ENCODE measurements around the gene SORCS2. TPM values are rescaled to one million over a fixed set of nuclear protein-coding genes. Genes with fewer than 3 reads are reported as not detected.

The SORCS2 gene
- total RNA-seq, 1 donor from 2014 or later = 3.0 TPM

DNA sequence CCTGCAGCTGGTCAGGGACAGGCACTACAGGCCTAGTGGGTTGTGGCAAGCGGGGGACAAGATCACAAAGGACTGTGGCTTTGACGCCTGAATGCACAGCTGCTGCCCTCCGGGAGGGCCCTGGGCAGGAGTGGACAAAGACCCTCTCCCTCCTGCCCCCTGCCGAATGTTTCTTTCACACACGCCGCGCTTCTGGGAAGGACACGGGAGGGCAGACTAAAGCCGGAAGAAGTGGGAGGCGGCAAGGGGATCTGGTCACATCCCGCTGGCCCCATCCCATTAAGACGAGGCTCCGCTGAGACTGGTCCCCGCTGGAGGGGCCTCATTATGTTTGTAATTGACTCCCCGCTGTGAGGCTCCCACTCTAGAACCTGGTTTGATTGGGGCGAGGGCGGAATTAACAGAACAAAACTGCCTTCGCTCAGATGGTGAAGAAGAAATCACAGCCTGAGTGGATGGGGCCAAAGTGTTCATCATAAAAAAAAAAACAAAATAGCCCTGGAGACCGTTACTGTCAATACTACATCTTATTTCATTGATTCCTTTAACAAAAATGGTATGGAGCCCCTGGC lies 280.2 kb downstream of the SORCS2 start:
- Mint-ChIP-seq H3K4me1 (ENCODE audit: unreplicated experiment) (no peaks in the 10 kb centered on the region), H3K4me3 (ENCODE audit: unreplicated experiment) (no peak overlapping the region), H3K36me3 (ENCODE audit: unreplicated experiment) (no peaks in the 10 kb centered on the region), H3K9me3 (ENCODE audit: unreplicated experiment) (no peaks in the 10 kb centered on the region), H3K27me3 (ENCODE audit: unreplicated experiment) (peaks cover 20% of the 10 kb centered on the region), H3K27ac (ENCODE audit: unreplicated experiment) (no peak overlapping the region)
- TF ChIP-seq, protein P1, sequence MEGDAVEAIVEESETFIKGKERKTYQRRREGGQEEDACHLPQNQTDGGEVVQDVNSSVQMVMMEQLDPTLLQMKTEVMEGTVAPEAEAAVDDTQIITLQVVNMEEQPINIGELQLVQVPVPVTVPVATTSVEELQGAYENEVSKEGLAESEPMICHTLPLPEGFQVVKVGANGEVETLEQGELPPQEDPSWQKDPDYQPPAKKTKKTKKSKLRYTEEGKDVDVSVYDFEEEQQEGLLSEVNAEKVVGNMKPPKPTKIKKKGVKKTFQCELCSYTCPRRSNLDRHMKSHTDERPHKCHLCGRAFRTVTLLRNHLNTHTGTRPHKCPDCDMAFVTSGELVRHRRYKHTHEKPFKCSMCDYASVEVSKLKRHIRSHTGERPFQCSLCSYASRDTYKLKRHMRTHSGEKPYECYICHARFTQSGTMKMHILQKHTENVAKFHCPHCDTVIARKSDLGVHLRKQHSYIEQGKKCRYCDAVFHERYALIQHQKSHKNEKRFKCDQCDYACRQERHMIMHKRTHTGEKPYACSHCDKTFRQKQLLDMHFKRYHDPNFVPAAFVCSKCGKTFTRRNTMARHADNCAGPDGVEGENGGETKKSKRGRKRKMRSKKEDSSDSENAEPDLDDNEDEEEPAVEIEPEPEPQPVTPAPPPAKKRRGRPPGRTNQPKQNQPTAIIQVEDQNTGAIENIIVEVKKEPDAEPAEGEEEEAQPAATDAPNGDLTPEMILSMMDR (IDR thresholded peaks at IDR 0.05) = no peak
- no peak for DNase-seq (ENCODE audit: extremely low spot score, unreplicated experiment)

- Mint-ChIP-seq H3K27me3 (ENCODE audit: unreplicated experiment) (peaks cover 20% of the 10 kb centered on the region), H3K4me3 (ENCODE audit: unreplicated experiment) (no peak overlapping the region)
Measured at GRCh38 chr4:7473081-7473480, 280.7 kb downstream of the SORCS2 start.

DNA sequence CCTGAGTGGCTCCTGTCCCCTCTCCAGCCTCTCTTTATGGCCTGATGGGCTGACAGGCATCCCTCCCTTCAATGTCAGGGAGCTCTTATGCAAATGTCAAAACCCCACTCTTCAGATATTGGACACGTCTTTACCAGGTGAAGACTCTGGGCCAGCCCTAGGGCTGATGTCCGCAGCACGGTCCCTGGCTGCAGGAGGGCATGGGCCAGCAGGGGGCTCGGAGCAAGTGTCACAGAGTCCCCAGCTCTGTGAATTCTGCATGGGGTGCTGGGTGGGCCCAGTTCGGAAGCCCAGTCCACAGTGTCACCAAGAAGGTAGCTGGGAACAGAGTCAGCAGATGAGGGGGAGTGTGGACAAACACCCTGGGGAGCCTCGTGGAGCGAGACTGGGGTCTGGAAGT lies 282.0 kb downstream of the SORCS2 start:
- no peak overlapping the region for H3K27ac Mint-ChIP-seq (ENCODE audit: unreplicated experiment)
- H3K27me3 Mint-ChIP-seq (ENCODE audit: unreplicated experiment) = peaks cover 16% of the 10 kb centered on the region
- TF ChIP-seq, protein P1 (IDR thresholded peaks at IDR 0.05) = no peak
- no peaks in the 10 kb centered on the region for H3K9me3 Mint-ChIP-seq (ENCODE audit: unreplicated experiment)
- no peaks in the 10 kb centered on the region for H3K4me1 Mint-ChIP-seq (ENCODE audit: unreplicated experiment)
- H3K4me3 Mint-ChIP-seq (ENCODE audit: unreplicated experiment) = no peak overlapping the region
- no peaks in the 10 kb centered on the region for H3K36me3 Mint-ChIP-seq (ENCODE audit: unreplicated experiment)
- DNase-seq (ENCODE audit: extremely low spot score, unreplicated experiment) = no peak

More at GRCh38 chr4:7473081-7473480, 280.7 kb downstream of the SORCS2 start:
- no peak for DNase-seq (ENCODE audit: extremely low spot score, unreplicated experiment)
- Mint-ChIP-seq H3K4me1 (ENCODE audit: unreplicated experiment) (no peaks in the 10 kb centered on the region), H3K27ac (ENCODE audit: unreplicated experiment) (no peak overlapping the region), H3K9me3 (ENCODE audit: unreplicated experiment) (no peaks in the 10 kb centered on the region), H3K36me3 (ENCODE audit: unreplicated experiment) (no peaks in the 10 kb centered on the region)
- TF ChIP-seq, protein P1 (IDR thresholded peaks at IDR 0.05) = no peak

DNA sequence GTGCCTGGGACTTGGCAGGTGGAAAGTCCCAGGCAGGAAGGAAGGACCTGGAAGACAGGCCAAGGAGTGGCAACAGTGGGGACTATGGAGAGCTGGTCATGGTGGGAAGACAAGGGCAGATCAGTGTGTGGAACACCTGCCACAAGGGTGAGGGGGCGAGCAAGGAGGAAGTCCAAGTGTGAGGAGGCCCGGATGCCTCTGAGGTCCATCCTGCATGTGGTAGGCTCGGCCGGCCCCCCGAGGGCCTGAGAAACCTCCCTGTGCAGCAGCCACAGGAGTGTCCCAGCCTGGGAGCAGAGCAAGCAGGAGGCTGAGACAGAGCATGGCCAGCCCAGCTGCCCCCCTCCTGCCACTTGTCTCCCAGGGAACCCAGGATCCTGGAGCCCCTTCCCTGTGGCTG lies 282.9 kb downstream of the SORCS2 start:
- Mint-ChIP-seq H3K27ac (ENCODE audit: unreplicated experiment) (no peak overlapping the region), H3K36me3 (ENCODE audit: unreplicated experiment) (no peaks in the 10 kb centered on the region), H3K27me3 (ENCODE audit: unreplicated experiment) (peaks cover 16% of the 10 kb centered on the region), H3K4me1 (ENCODE audit: unreplicated experiment) (no peaks in the 10 kb centered on the region), H3K9me3 (ENCODE audit: unreplicated experiment) (no peaks in the 10 kb centered on the region), H3K4me3 (ENCODE audit: unreplicated experiment) (no peak overlapping the region)
- DNase-seq (ENCODE audit: extremely low spot score, unreplicated experiment) = no peak
- TF ChIP-seq, protein P1 (IDR thresholded peaks at IDR 0.05) = no peak

- no peak for DNase-seq (ENCODE audit: extremely low spot score, unreplicated experiment)
- Mint-ChIP-seq H3K4me3 (ENCODE audit: unreplicated experiment) (no peak overlapping the region), H3K27me3 (ENCODE audit: unreplicated experiment) (peaks cover 12% of the 10 kb centered on the region), H3K9me3 (ENCODE audit: unreplicated experiment) (no peaks in the 10 kb centered on the region), H3K4me1 (ENCODE audit: unreplicated experiment) (no peaks in the 10 kb centered on the region), H3K27ac (ENCODE audit: unreplicated experiment) (no peak overlapping the region), H3K36me3 (ENCODE audit: unreplicated experiment) (no peaks in the 10 kb centered on the region)
- TF ChIP-seq, protein P1 (IDR thresholded peaks at IDR 0.05) = no peak
Measured at GRCh38 chr4:7476820-7477219, 284.5 kb downstream of the SORCS2 start.
